HCT116 (cell line): ENCODE results near the gene CUX1. TPM values are rescaled to one million over a fixed set of nuclear protein-coding genes. Genes with fewer than 3 reads are reported as not detected.
"Not testable (repeated sequence)": the region's sequence is repeated elsewhere in the genome, so short reads cannot be mapped to it uniquely, and the experiment has no call there.

Experiments
- ATAC-seq: fragments of 200-7000 bp; cut with Tn5 transposase; 2 replicates; pipeline ENCODE4 v1.9.1; 2020; ENCODE audit warnings: mild to moderate bottlenecking, moderate library complexity
- BruUV-seq: library from RNA; stranded (reverse); fragments of 400-500 nt; replicated peaks from 2 replicates; lab custom pipeline; 2021; lab: Mats Ljungman, UMichigan
- CTCF ChIA-PET: fragments of 300-600 bp; sonication (Branson Sonifier 250); formaldehyde crosslinking; loops from one replicate; lab custom pipeline; 2021; ENCODE audit warnings: antibody characterized with exemption; lab: Charles Lee
- POLR2A ChIA-PET: fragments of 300-600, 350-600 bp; sonication (Branson Sonifier 250); formaldehyde crosslinking; loops from one replicate; lab custom pipeline; 2021; ENCODE audit warnings: antibody characterized with exemption; lab: Charles Lee
- RAD21 ChIA-PET, 2 experiments: fragments of 300-600 bp; sonication (Branson Sonifier 250); formaldehyde crosslinking; loops; one replicate each; lab custom pipeline; 2023; ENCODE audit warnings: low total read pairs in 2 of 2; ENCODE audit not compliant: uncharacterized antibody in 2 of 2, unreplicated experiment in 2 of 2, low non-redundant PET in 1 of 2; lab: Charles Lee
- DNase-seq: peaks from one replicate; pipeline ENCODE4 v3.0.0-alpha.2; 2010; ENCODE audit warnings: low read depth, low spot score
- H2AFZ ChIP-seq: fragments of 200-600 bp; shearing (Covaris generic), sonication (generic); 2 replicates; pipeline ENCODE4 v1.6.1; 2017; ENCODE audit warnings: low read depth, mixed run types, mixed read lengths, antibody characterized with exemption, low read length; ENCODE audit not compliant: poor library complexity, severe bottlenecking
- H3K27ac ChIP-seq: 2 replicates; pipeline ENCODE4 v1.5.1; 2012; ENCODE audit warnings: low read depth, low read length
- H3K27me3 ChIP-seq: fragments of 200-600 bp; sonication (generic); 2 replicates; pipeline ENCODE4 v1.6.1; 2016; ENCODE audit warnings: mixed run types, low read length, mixed read lengths; ENCODE audit not compliant: insufficient read depth
- H3K36me3 ChIP-seq, 2 experiments: fragments of 200-500 bp in 1 of 2; fragments of 200-600 bp in 1 of 2; sonication (Bioruptor generic) in 1 of 2; sonication (generic) in 1 of 2; 2 replicates each; pipeline versions ENCODE4 v1.5.1 to v1.6.1; 2014 to 2016; ENCODE audit warnings: low read length in 2 of 2, inconsistent platforms in 1 of 2, mixed read lengths in 1 of 2, mixed run types in 1 of 2; ENCODE audit not compliant: insufficient read depth in 2 of 2, control insufficient read depth in 1 of 2
- H3K4me1 ChIP-seq, 2 experiments: fragments of 200-600 bp in 1 of 2; sonication (generic) in 1 of 2; 2 replicates each; pipeline versions ENCODE4 v1.5.1 to v1.6.1; 2012 to 2017; ENCODE audit warnings: low read length in 2 of 2, inconsistent platforms in 1 of 2, mild to moderate bottlenecking in 1 of 2, mixed read lengths in 1 of 2, mixed run types in 1 of 2, moderate library complexity in 1 of 2; ENCODE audit not compliant: insufficient read depth in 2 of 2, control insufficient read depth in 1 of 2
- H3K4me2 ChIP-seq: fragments of 200-600 bp; sonication (generic); 2 replicates; pipeline ENCODE4 v1.6.1; 2017; ENCODE audit warnings: mixed run types, low read length, mixed read lengths
- H3K4me3 ChIP-seq, 2 experiments: fragments of 200-600 bp in 1 of 2; sonication (generic) in 1 of 2; replicated peaks in 1 of 2; 2 replicates each; pipeline ENCODE4 v1.5.1; 2011 to 2016; ENCODE audit warnings: low read length in 2 of 2, control low read depth in 1 of 2, low read depth in 1 of 2, mild to moderate bottlenecking in 1 of 2, mixed read lengths in 1 of 2, mixed run types in 1 of 2
- H3K79me2 ChIP-seq: fragments of 200-600 bp; sonication (generic); 2 replicates; pipeline ENCODE4 v1.6.1; 2017; ENCODE audit warnings: mild to moderate bottlenecking, mixed run types, low read length, moderate library complexity, mixed read lengths; ENCODE audit not compliant: insufficient read depth
- H3K9ac ChIP-seq: fragments of 200-600 bp; sonication (generic); 2 replicates; pipeline ENCODE4 v1.6.1; 2016; ENCODE audit warnings: low read length, mixed read lengths
- H3K9me2 ChIP-seq: fragments of 200-600 bp; sonication (generic), shearing (Covaris generic); 2 replicates; pipeline ENCODE4 v1.6.1; 2017; ENCODE audit warnings: mixed run types, mild to moderate bottlenecking, moderate library complexity; ENCODE audit not compliant: insufficient read depth
- H3K9me3 ChIP-seq, 2 experiments: fragments of 200-500 bp in 1 of 2; fragments of 200-600 bp in 1 of 2; sonication (Bioruptor generic) in 1 of 2; sonication (generic) in 1 of 2; 2 replicates each; pipeline ENCODE4 v1.6.1; 2014 to 2017; ENCODE audit warnings: low read length in 2 of 2, mixed read lengths in 2 of 2, inconsistent platforms in 1 of 2, low read depth in 1 of 2, mild to moderate bottlenecking in 1 of 2, mixed run types in 1 of 2, moderate library complexity in 1 of 2; ENCODE audit not compliant: control insufficient read depth in 1 of 2, insufficient read depth in 1 of 2
- H4K20me1 ChIP-seq: fragments of 200-600 bp; sonication (generic), shearing (Covaris generic); 2 replicates; pipeline ENCODE4 v1.6.1; 2017; ENCODE audit warnings: mixed run types, mild to moderate bottlenecking, moderate library complexity; ENCODE audit not compliant: insufficient read depth
- CBX3 ChIP-seq: IDR thresholded peaks from 2 replicates; pipeline ENCODE4 v1.6.1; 2012; ENCODE audit warnings: low read depth
- EZH2phosphoT487 ChIP-seq: fragments of 200-600 bp; IDR thresholded peaks from 2 replicates; pipeline ENCODE4 v1.6.1; 2018; ENCODE audit warnings: antibody characterized with exemption, borderline replicate concordance
- POLR2A ChIP-seq: IDR thresholded peaks from 2 replicates; pipeline ENCODE4 v1.7.0; 2011; ENCODE audit warnings: borderline replicate concordance; ENCODE audit not compliant: insufficient read depth, insufficient read length; ENCODE audit errors: extremely low read depth
- SIN3A ChIP-seq: IDR thresholded peaks from 2 replicates; pipeline ENCODE4 v1.6.1; 2012; ENCODE audit warnings: low read depth
- intact Hi-C: fragments of 100-400 bp; cut with micrococcal nuclease; formaldehyde crosslinking; loops from 2 replicates; pipeline ENCODE4 v1.10.0; 2022
- total RNA-seq: library from RNA; stranded (reverse); gene quantifications from one replicate; pipeline ENCODE4 v1.2.1, GENCODE V29; 2021; ENCODE audit not compliant: unreplicated experiment

CUX1 gene
- total RNA-seq, 1 experiment from 2014 or later = 68.9 TPM

DNA sequence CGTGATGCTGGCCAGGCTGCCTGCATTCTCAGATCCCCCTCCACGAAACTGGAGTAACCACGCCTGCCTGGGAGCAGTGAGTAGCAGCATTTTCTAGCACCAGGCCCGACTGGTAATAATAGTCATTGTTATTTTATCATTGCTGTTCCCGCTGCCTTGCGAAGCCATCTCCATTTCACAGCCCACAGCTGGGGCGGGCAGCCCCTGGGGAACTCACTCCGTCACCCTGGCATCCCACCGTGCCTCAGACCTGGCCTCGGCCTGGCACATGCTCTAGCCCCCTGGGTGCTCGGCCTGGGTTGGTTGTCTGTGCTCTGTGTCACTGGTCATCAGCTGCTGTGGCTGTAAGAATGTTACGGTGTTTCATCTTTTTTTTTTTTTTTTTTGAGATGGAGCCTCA, 411.5 kb downstream of the CUX1 start:
- RAD21 ChIA-PET = no interaction called here
- TF ChIP-seq CBX3 = no peak
- no peak for TF ChIP-seq POLR2A
- no peak for TF ChIP-seq SIN3A
- TF ChIP-seq EZH2phosphoT487 = no peak
- TF ChIP-seq, all 23 proteins: peak for 0
- POLR2A ChIA-PET = no interaction called here
- peaks cover 0 to 8% of the 10 kb centered on the region in 2 experiments; a peak in 1 of 4 replicates for H3K4me1 ChIP-seq
- DNase-seq (no peak), ATAC-seq (no peak)
- H3K4me3 ChIP-seq = no peak overlapping the region
- no peak overlapping the region for H2AFZ ChIP-seq
- H3K36me3 ChIP-seq = peaks cover 0 to 4% of the 10 kb centered on the region in 2 experiments; a peak in 1 of 4 replicates
- CTCF ChIA-PET = no interaction called here
- no peaks in the 10 kb centered on the region for H3K27me3 ChIP-seq
- no peak overlapping the region for H3K27ac ChIP-seq
- no peak overlapping the region for H3K9ac ChIP-seq
- intact Hi-C loops = no loop called here
- no peaks in the 10 kb centered on the region for H3K9me3 ChIP-seq
- no peaks in the 10 kb centered on the region for H4K20me1 ChIP-seq
- no TSS peak for BruUV-seq
- H3K4me2 ChIP-seq = no peak overlapping the region
- no peaks in the 10 kb centered on the region for H3K9me2 ChIP-seq
- H3K79me2 ChIP-seq = no peaks in the 10 kb centered on the region

GRCh38 chr7:102230162-102230561, 412.7 kb downstream of the CUX1 start:
- H3K9me3 ChIP-seq, H3K4me2 ChIP-seq, H3K9me2 ChIP-seq, DNase-seq, H4K20me1 ChIP-seq, H3K4me3 ChIP-seq, POLR2A ChIA-PET, RAD21 ChIA-PET, H3K27me3 ChIP-seq, H3K79me2 ChIP-seq, H2AFZ ChIP-seq, H3K27ac ChIP-seq, ATAC-seq, CTCF ChIA-PET, H3K4me1 ChIP-seq, H3K9ac ChIP-seq, H3K36me3 ChIP-seq, BruUV-seq: not testable (repeated sequence)
- intact Hi-C loops = loop anchor here (10.0 kb wide), 1 partner anchor 375 kb away; no protein-coding TSS in a partner anchor
